SU-DHL-6 (cell line): ENCODE results near the gene TOMT.

Experiments used
- EZH2phosphoT487 ChIP-seq: fragments of 200-600 bp; sonication (generic), shearing (Covaris generic); conservative IDR thresholded peaks from 2 replicates; pipeline ENCODE4 v1.6.1; 2018; ENCODE audit warnings: mild to moderate bottlenecking, antibody characterized with exemption, low read length, moderate library complexity, mixed read lengths
- TF ChIP-seq, protein P1 (sequence below): fragments of 200-600 bp; sonication (generic); IDR thresholded peaks from one replicate; pipeline ENCODE4 v1.5.1; 2017; ENCODE audit warnings: antibody characterized with exemption, mild to moderate bottlenecking, low read length, moderate library complexity; ENCODE audit not compliant: insufficient read depth, poor library complexity, severe bottlenecking

DNA sequence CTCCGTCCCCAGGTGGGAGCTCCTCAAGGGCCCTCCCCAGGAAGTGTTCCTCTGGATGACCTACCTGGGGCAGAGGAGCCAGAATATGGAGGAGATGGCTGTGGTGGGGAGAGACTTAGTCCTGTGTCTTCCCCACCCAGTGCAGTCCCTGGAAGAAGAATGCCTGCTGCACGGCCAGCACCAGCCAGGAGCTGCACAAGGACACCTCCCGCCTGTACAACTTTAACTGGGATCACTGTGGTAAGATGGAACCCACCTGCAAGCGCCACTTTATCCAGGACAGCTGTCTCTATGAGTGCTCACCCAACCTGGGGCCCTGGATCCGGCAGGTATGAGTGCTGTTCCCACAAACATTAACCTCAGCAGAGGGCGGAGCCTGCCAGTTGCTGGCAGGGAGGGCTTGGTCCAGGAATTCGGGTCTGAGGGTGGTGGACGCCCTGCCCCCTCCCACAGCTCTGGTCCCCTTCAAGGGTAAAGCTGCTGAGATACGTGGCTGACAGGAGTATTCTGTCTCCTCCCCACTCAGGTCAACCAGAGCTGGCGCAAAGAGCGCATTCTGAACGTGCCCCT is 33.2 kb downstream of the TOMT start:
- TF ChIP-seq, protein P1, sequence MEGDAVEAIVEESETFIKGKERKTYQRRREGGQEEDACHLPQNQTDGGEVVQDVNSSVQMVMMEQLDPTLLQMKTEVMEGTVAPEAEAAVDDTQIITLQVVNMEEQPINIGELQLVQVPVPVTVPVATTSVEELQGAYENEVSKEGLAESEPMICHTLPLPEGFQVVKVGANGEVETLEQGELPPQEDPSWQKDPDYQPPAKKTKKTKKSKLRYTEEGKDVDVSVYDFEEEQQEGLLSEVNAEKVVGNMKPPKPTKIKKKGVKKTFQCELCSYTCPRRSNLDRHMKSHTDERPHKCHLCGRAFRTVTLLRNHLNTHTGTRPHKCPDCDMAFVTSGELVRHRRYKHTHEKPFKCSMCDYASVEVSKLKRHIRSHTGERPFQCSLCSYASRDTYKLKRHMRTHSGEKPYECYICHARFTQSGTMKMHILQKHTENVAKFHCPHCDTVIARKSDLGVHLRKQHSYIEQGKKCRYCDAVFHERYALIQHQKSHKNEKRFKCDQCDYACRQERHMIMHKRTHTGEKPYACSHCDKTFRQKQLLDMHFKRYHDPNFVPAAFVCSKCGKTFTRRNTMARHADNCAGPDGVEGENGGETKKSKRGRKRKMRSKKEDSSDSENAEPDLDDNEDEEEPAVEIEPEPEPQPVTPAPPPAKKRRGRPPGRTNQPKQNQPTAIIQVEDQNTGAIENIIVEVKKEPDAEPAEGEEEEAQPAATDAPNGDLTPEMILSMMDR = no peak
- TF ChIP-seq EZH2phosphoT487 = no peak
